K562 (cell line): ENCODE measurements around the gene ACAT2.
A peak's percentile ranks its signal among the peaks of the same experiment; 100 is the strongest.

Source experiments
- CTCF ChIP-seq, 3 experiments: IDR thresholded peaks in 2 of 3; conservative IDR thresholded peaks in 1 of 3; 2 replicates each; pipeline ENCODE4 v1.5.1; 2011 to 2012; ENCODE audit warnings: low read length in 3 of 3, mild to moderate bottlenecking in 3 of 3, control low read depth in 2 of 3, improper control_type of control experiment in 1 of 3, inconsistent platforms in 1 of 3, low read depth in 1 of 3, mixed read lengths in 1 of 3, moderate library complexity in 1 of 3; ENCODE audit not compliant: insufficient read depth in 2 of 3
- MAFK ChIP-seq: IDR thresholded peaks from 2 replicates; pipeline ENCODE4 v1.6.1; 2011; ENCODE audit warnings: low read length, improper control_type of control experiment
- NCOA6 ChIP-seq: fragments of 450-650 bp; IDR thresholded peaks from 2 replicates; pipeline ENCODE4 v1.6.1; 2017; ENCODE audit warnings: mild to moderate bottlenecking
- PHB ChIP-seq: fragments of 250-450 bp; sonication (Bioruptor Pico); IDR thresholded peaks from 2 replicates; pipeline ENCODE4 v1.5.0; 2021
- POLR2A ChIP-seq: fragments of 450-650 bp; conservative IDR thresholded peaks from 2 replicates; pipeline ENCODE4 v1.6.1; 2016
- POLR2AphosphoS5 ChIP-seq: IDR thresholded peaks from 2 replicates; pipeline ENCODE4 v1.6.1; 2011; ENCODE audit warnings: mild to moderate bottlenecking, low read depth, low read length, moderate library complexity; ENCODE audit not compliant: control insufficient read depth, insufficient read depth
- SIN3A ChIP-seq, 2 experiments: fragments of 150-350 bp in 1 of 2; IDR thresholded peaks; 2 replicates each; pipeline ENCODE4 v1.6.1; 2011 to 2016; ENCODE audit warnings: borderline replicate concordance in 2 of 2, low read depth in 2 of 2, low read length in 2 of 2, mild to moderate bottlenecking in 2 of 2, moderate library complexity in 2 of 2; ENCODE audit not compliant: control insufficient read depth in 1 of 2
- SRF ChIP-seq, 2 experiments: fragments of 250-450, 450-650 bp in 1 of 2; sonication (Bioruptor Pico) in 1 of 2; sonication (generic) in 1 of 2; formaldehyde crosslinking; IDR thresholded peaks; 2 replicates each; pipeline versions ENCODE4 v1.5.0 to v1.5.1; 2020 to 2022; ENCODE audit warnings: mild to moderate bottlenecking in 1 of 2, missing genetic modification reagents in 1 of 2
- USF1 ChIP-seq: sonication (generic); formaldehyde crosslinking; IDR thresholded peaks from 2 replicates; pipeline ENCODE4 v1.9.0; 2022; ENCODE audit warnings: mild to moderate bottlenecking, missing genetic modification reagents

- TF ChIP-seq CTCF (IDR thresholded peaks at IDR 0.05 in 2 of 3, conservative IDR thresholded peaks at IDR 0.05 in 1 of 3; ENCODE audit: insufficient read depth in 2 of 3, low read depth in 1 of 3, low read length in 3 of 3) (peak in 1 of 3 experiments; percentile 42; a peak in 2 of 6 replicates), NCOA6 (no peak), MAFK (no peak), POLR2AphosphoS5 (no peak), PHB (no peak), SIN3A (IDR thresholded peaks at IDR 0.05; ENCODE audit: borderline replicate concordance in 2 of 2, control insufficient read depth in 1 of 2, low read depth in 2 of 2, low read length in 2 of 2) (no peak), POLR2A (no peak; the same call in 1 of the 2 replicates), SRF (CRISPR knock-in tag; IDR thresholded peaks at IDR 0.05) (no peak), USF1 (CRISPR knock-in tag) (no peak)
Observed at GRCh38 chr6:159758031-159759001, 3.5 kb upstream of the ACAT2 start.
